B cell (primary cell): ENCODE results near the gene TOP3B. TPM values are rescaled to one million over a fixed set of nuclear protein-coding genes. Genes with fewer than 3 reads are reported as not detected.

Source experiments
- ATAC-seq: fragments of 200-7000 bp; cut with Tn5 transposase; one replicate; pipeline ENCODE4 v1.10.0; 2021; ENCODE audit warnings: low read depth, mild to moderate bottlenecking, moderate number of reproducible peaks, moderate library complexity
- CTCF ChIA-PET: fragments of 350-600 bp; sonication (Branson Sonifier 250); formaldehyde crosslinking; loops from one replicate; lab custom pipeline; 2021; ENCODE audit warnings: antibody characterized with exemption, inconsistent platforms; lab: Charles Lee
- POLR2A ChIA-PET: fragments of 350-600 bp; sonication (Branson Sonifier 250); formaldehyde crosslinking; loops from one replicate; lab custom pipeline; 2021; ENCODE audit warnings: antibody characterized with exemption; lab: Charles Lee
- DNase-seq: peaks from one replicate; pipeline ENCODE4 v3.0.0; 2013
- H2AFZ ChIP-seq: 2 replicates; pipeline ENCODE4 v1.6.1; 2012; ENCODE audit warnings: mild to moderate bottlenecking, low read depth, low read length; ENCODE audit not compliant: insufficient read depth, poor library complexity, severe bottlenecking
- H3K27ac ChIP-seq, 2 donors: 1 replicate in 1 of 2; 2 replicates in 1 of 2; pipeline ENCODE4 v1.5.1; 2012 to 2013; ENCODE audit warnings: low read length in 2 of 2, mild to moderate bottlenecking in 2 of 2, moderate library complexity in 1 of 2
- H3K27me3 ChIP-seq, 4 experiments: fragments of 200-600 bp in 1 of 4; sonication (generic) in 1 of 4; replicated peaks in 1 of 4; 1 replicate in 2 of 4; 2 replicates in 2 of 4; pipeline versions ENCODE4 v1.6.1 to v1.7.0; 2013 to 2016; ENCODE audit warnings: low read length in 3 of 4, mild to moderate bottlenecking in 2 of 4, mixed read lengths in 1 of 4, moderate library complexity in 1 of 4; ENCODE audit not compliant: insufficient read depth in 4 of 4, control insufficient read depth in 3 of 4; ENCODE audit errors: control extremely low read depth in 1 of 4
- H3K36me3 ChIP-seq, 2 experiments: replicated peaks in 1 of 2; 1 replicate in 1 of 2; 2 replicates in 1 of 2; pipeline versions ENCODE4 v1.6.1 to v1.7.1; 2013; ENCODE audit warnings: low read length in 1 of 2; ENCODE audit not compliant: insufficient read depth in 2 of 2, control insufficient read depth in 1 of 2; ENCODE audit errors: control extremely low read depth in 1 of 2, extremely low read depth in 1 of 2
- H3K4me1 ChIP-seq, 2 donors: fragments of 200-600 bp in 1 of 2; sonication (generic) in 1 of 2; 1 replicate in 1 of 2; 2 replicates in 1 of 2; pipeline versions ENCODE4 v1.5.1 to v1.6.1; 2013 to 2017; ENCODE audit warnings: low read length in 2 of 2; ENCODE audit not compliant: control insufficient read depth in 2 of 2, insufficient read depth in 2 of 2
- H3K4me2 ChIP-seq: replicated peaks from 2 replicates; pipeline ENCODE3; 2012; ENCODE audit warnings: mild to moderate bottlenecking, low read depth, low read length; ENCODE audit not compliant: poor library complexity, severe bottlenecking
- H3K4me3 ChIP-seq, 5 experiments: fragments of 200-600 bp in 1 of 5; sonication (generic) in 1 of 5; 1 replicate in 3 of 5; 2 replicates in 2 of 5; pipeline versions ENCODE4 v1.5.1 to v1.7.0; 2011 to 2016; ENCODE audit warnings: low read length in 4 of 5, mild to moderate bottlenecking in 4 of 5, low read depth in 2 of 5, control low read depth in 1 of 5, moderate library complexity in 1 of 5; ENCODE audit not compliant: insufficient read depth in 1 of 5; ENCODE audit errors: control extremely low read depth in 1 of 5, extremely low read depth in 1 of 5
- H3K79me2 ChIP-seq: fragments of 200-600 bp; sonication (generic); one replicate; pipeline ENCODE4 v1.6.0; 2016; ENCODE audit warnings: low read length; ENCODE audit not compliant: control insufficient read depth, insufficient read depth
- H3K9ac ChIP-seq: fragments of 200-600 bp; sonication (generic); 2 replicates; pipeline ENCODE4 v1.6.1; 2017; ENCODE audit warnings: mild to moderate bottlenecking, low read length, moderate library complexity
- H3K9me3 ChIP-seq, 3 donors: one replicate each; pipeline versions ENCODE4 v1.6.1 to v1.7.1; 2013; ENCODE audit warnings: low read length in 2 of 3; ENCODE audit not compliant: control insufficient read depth in 2 of 3, insufficient read depth in 1 of 3; ENCODE audit errors: control extremely low read depth in 1 of 3
- H4K20me1 ChIP-seq: 2 replicates; pipeline ENCODE4 v1.6.0; 2012; ENCODE audit warnings: mild to moderate bottlenecking, low read length; ENCODE audit not compliant: insufficient read depth, control insufficient read depth, poor library complexity, severe bottlenecking
- H3K27ac Mint-ChIP-seq: one replicate; pipeline ENCODE4 v1.8.0; 2021; ENCODE audit warnings: mixed read lengths
- H3K27me3 Mint-ChIP-seq: one replicate; pipeline ENCODE4 v1.8.0; 2021; ENCODE audit warnings: mixed read lengths
- H3K4me1 Mint-ChIP-seq: one replicate; pipeline ENCODE4 v1.8.0; 2021; ENCODE audit warnings: mixed read lengths
- H3K4me3 Mint-ChIP-seq: one replicate; pipeline ENCODE4 v1.8.0; 2021; ENCODE audit warnings: mixed read lengths
- H3K9me3 Mint-ChIP-seq: one replicate; pipeline ENCODE4 v1.8.0; 2022; ENCODE audit warnings: mixed read lengths; ENCODE audit not compliant: insufficient read depth
- EZH2 ChIP-seq: IDR thresholded peaks from 2 replicates; pipeline ENCODE4 v1.6.1; 2012; ENCODE audit warnings: borderline replicate concordance, low read depth, mild to moderate bottlenecking, moderate library complexity, low read length; ENCODE audit not compliant: insufficient read depth, poor library complexity, severe bottlenecking
- WGBS: methylation state at CpG from one replicate; pipeline ENCODE4 v1.1.5; 2013; ENCODE audit warnings: missing lambda C conversion rate; ENCODE audit not compliant: insufficient coverage; 5-methylcytosine and 5-hydroxymethylcytosine counted together
- intact Hi-C: fragments of 100-400 bp; cut with micrococcal nuclease; formaldehyde crosslinking; loops from one replicate; pipeline ENCODE4 v1.10.0; 2022
- polyA plus RNA-seq: library from polyadenylated mRNA; depleted of rRNA; stranded (reverse); fragments of >200 nt; gene quantifications from 2 replicates; pipeline ENCODE4 v1.2.3, GENCODE V29; 2012
- total RNA-seq, 2 donors: library from RNA; stranded (reverse); fragments of 120-200 nt in 1 of 2; gene quantifications; 1 replicate in 1 of 2; 2 replicates in 1 of 2; pipeline versions ENCODE4 v1.2.3 to v1.2.4, GENCODE V29; 2013 to 2022
- TF ChIP-seq, protein P1 (sequence below): fragments of 200-600 bp; IDR thresholded peaks from one replicate; pipeline ENCODE4 v1.8.0; 2022; ENCODE audit warnings: antibody characterized with exemption, mild to moderate bottlenecking

TOP3B gene
- total and polyA plus RNA-seq, 2 donors (not counting 1 experiment from before 2014, with no cell fraction given), result 77.1 to 105 TPM

DNA sequence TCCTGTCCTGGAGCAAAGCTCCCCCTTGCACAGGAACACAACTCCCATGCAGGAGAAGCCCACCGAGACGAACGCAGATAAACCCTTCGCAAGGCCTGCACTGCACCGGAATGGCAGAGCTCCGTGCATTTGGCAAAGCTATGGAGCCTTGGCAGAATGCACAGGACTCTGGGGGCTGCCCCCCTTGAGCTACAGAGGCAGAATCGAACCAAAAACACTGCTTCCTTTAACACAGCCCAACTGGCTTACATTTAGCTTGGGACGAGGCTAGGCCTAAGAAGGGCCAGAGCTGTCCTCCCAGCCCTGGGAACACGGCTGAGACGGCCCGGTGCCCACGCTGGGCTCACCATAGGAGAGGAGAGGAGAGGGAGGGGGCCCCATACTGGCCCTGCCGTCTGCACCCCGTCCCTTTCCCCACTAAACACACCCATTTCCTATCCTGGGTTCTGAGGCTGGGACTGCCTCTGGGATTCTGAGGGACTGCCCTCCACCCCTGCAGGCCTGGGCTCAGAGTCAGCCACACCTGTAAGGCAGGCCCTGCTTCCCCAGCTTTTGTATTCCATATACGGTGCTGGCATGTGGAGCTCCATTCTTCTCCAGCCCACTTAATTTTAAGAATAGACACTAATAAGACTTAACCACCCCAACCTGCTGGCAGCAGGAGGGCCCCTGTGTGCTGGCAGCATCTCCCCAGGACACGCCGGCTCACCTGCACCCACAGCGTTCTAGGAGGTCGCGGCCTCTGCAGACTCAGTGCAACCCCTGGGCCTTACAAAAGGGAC lies 62.9 kb downstream of the TOP3B start:
- Mint-ChIP-seq H3K4me1 (peaks cover 2% of the 10 kb centered on the region), H3K27me3 (no peaks in the 10 kb centered on the region), H3K9me3 (no peaks in the 10 kb centered on the region), H3K27ac (no peak overlapping the region), H3K4me3 (no peak overlapping the region)
- POLR2A ChIA-PET, result no interaction called here
- Histone ChIP-seq H3K9me3 (no peaks in the 10 kb centered on the region), H3K4me1 (no peaks in the 10 kb centered on the region), H3K36me3 (no peaks in the 10 kb centered on the region), H3K4me3 (no peak overlapping the region), H3K79me2 (no peaks in the 10 kb centered on the region), H3K27ac (no peak overlapping the region), H3K4me2 (no peak overlapping the region), H4K20me1 (no peaks in the 10 kb centered on the region), H2AFZ (no peak overlapping the region), H3K27me3 (no peaks in the 10 kb centered on the region), H3K9ac (no peak overlapping the region)
- peak; percentile 5 for DNase-seq
- 96% methylated on average over 13 of the region's 20 CpGs for WGBS
- CTCF ChIA-PET, result no interaction called here
- no peak for TF ChIP-seq EZH2
- TF ChIP-seq, protein P1, sequence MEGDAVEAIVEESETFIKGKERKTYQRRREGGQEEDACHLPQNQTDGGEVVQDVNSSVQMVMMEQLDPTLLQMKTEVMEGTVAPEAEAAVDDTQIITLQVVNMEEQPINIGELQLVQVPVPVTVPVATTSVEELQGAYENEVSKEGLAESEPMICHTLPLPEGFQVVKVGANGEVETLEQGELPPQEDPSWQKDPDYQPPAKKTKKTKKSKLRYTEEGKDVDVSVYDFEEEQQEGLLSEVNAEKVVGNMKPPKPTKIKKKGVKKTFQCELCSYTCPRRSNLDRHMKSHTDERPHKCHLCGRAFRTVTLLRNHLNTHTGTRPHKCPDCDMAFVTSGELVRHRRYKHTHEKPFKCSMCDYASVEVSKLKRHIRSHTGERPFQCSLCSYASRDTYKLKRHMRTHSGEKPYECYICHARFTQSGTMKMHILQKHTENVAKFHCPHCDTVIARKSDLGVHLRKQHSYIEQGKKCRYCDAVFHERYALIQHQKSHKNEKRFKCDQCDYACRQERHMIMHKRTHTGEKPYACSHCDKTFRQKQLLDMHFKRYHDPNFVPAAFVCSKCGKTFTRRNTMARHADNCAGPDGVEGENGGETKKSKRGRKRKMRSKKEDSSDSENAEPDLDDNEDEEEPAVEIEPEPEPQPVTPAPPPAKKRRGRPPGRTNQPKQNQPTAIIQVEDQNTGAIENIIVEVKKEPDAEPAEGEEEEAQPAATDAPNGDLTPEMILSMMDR, result no peak
- intact Hi-C loops, result no loop called here
- ATAC-seq, result no peak

DNA sequence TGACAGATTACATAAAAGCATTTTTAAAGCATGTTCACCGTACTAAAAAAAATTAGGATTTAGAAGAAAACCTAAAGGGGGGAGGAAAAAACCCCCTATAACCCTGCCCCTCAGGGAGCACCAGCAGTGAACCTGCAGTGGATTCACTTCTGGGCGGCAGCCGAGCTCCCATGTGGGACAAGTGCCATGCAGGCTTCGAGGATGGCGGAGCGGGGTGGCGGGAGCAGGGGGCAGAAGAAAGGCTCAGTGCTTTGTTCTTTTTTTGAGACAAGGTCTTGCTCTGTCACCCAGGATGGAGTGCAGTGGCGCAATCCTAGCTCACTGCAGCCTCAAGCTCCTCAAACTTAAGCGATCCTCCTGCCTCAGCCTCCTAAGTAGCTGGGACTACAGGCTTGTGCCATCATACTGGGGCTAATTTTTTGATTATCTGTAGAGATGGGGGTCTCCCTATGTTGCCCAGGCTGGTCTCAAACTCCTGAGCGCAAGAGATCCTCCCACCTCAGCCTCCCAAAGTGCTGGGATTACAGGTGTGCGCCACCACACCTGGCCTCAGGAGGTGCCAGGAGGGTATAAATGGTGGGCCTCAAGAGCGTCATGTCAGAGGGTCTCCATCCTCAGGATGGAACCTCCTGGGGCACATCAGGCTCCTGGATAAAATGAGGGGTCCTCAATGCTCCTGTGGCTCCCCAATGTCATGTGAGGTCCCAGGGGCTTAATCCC lies 64.0 kb downstream of the TOP3B start:
- Histone ChIP-seq H3K4me1 (no peaks in the 10 kb centered on the region), H3K9ac (no peak overlapping the region), H3K9me3 (no peaks in the 10 kb centered on the region), H3K36me3 (no peaks in the 10 kb centered on the region), H3K27me3 (no peaks in the 10 kb centered on the region), H3K4me2 (no peak overlapping the region), H3K79me2 (no peaks in the 10 kb centered on the region), H3K4me3 (no peak overlapping the region), H4K20me1 (no peaks in the 10 kb centered on the region), H2AFZ (no peak overlapping the region), H3K27ac (no peak overlapping the region)
- intact Hi-C loops, result no loop called here
- ATAC-seq (no peak), DNase-seq (no peak)
- ChIA-PET POLR2A (no interaction called here), CTCF (no interaction called here)
- 98% methylated on average over 7 of the region's 12 CpGs for WGBS
- Mint-ChIP-seq H3K27ac (no peak overlapping the region), H3K4me3 (no peak overlapping the region), H3K9me3 (no peaks in the 10 kb centered on the region), H3K4me1 (peaks cover 2% of the 10 kb centered on the region), H3K27me3 (no peaks in the 10 kb centered on the region)
- TF ChIP-seq, protein P1, result no peak
- TF ChIP-seq EZH2, result no peak
